GM20000 (cell line): ENCODE data around the gene ADAMTS15.

ENCODE experiments used
- DNase-seq: peaks from one replicate; pipeline ENCODE4 v3.0.0; 2012; ENCODE audit warnings: low spot score
- TF ChIP-seq, protein P1 (sequence below): IDR thresholded peaks from 2 replicates; pipeline ENCODE4 v1.5.1; 2012; ENCODE audit warnings: mild to moderate bottlenecking, control low read depth; ENCODE audit errors: extremely low read depth, missing control alignments

ADAMTS15 gene

DNA sequence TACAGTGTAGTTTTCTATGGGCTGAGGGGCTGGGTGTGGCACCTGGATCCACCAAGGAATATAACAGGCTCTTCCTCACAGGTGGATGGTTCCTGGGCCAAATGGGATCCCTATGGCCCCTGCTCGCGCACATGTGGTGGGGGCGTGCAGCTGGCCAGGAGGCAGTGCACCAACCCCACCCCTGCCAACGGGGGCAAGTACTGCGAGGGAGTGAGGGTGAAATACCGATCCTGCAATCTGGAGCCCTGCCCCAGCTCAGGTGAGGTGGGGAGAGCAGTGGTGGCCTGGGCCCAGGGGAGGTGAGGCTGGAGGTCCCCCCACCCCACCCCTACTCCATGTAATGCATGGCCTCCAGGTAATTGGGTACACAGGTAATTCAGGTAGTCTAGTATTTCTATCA, 20.7 kb downstream of the ADAMTS15 start:
- TF ChIP-seq, protein P1, sequence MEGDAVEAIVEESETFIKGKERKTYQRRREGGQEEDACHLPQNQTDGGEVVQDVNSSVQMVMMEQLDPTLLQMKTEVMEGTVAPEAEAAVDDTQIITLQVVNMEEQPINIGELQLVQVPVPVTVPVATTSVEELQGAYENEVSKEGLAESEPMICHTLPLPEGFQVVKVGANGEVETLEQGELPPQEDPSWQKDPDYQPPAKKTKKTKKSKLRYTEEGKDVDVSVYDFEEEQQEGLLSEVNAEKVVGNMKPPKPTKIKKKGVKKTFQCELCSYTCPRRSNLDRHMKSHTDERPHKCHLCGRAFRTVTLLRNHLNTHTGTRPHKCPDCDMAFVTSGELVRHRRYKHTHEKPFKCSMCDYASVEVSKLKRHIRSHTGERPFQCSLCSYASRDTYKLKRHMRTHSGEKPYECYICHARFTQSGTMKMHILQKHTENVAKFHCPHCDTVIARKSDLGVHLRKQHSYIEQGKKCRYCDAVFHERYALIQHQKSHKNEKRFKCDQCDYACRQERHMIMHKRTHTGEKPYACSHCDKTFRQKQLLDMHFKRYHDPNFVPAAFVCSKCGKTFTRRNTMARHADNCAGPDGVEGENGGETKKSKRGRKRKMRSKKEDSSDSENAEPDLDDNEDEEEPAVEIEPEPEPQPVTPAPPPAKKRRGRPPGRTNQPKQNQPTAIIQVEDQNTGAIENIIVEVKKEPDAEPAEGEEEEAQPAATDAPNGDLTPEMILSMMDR: no peak
- no peak for DNase-seq

DNA sequence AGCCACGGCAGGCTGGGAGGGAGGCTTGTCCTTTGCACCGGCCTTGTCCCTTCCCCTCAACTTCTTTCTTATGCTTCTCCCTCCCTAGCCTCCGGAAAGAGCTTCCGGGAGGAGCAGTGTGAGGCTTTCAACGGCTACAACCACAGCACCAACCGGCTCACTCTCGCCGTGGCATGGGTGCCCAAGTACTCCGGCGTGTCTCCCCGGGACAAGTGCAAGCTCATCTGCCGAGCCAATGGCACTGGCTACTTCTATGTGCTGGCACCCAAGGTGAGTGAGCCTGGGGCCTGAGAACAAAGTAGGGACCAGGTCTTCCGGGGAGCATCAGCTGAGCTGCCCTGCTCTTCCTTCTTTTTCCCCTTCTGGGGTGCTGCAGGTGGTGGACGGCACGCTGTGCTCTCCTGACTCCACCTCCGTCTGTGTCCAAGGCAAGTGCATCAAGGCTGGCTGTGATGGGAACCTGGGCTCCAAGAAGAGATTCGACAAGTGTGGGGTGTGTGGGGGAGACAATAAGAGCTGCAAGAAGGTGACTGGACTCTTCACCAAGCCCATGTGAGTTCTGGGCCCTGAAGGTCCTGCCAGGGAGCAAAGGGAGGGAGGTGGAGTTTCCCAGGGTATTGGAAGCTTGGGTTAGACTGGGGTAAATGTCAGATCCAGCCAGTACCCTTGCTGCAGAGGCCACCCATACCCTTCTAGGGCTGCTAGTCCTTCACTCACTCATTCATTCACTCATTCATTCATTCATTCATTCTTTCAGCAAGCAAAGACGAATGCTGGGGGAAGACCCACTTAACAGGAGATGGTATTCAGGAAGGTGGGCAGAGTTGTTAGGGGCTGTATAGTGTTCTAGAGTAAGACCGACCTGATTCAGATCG, 22.6 kb downstream of the ADAMTS15 start:
- TF ChIP-seq, protein P1: no peak
- no peak for DNase-seq

DNA sequence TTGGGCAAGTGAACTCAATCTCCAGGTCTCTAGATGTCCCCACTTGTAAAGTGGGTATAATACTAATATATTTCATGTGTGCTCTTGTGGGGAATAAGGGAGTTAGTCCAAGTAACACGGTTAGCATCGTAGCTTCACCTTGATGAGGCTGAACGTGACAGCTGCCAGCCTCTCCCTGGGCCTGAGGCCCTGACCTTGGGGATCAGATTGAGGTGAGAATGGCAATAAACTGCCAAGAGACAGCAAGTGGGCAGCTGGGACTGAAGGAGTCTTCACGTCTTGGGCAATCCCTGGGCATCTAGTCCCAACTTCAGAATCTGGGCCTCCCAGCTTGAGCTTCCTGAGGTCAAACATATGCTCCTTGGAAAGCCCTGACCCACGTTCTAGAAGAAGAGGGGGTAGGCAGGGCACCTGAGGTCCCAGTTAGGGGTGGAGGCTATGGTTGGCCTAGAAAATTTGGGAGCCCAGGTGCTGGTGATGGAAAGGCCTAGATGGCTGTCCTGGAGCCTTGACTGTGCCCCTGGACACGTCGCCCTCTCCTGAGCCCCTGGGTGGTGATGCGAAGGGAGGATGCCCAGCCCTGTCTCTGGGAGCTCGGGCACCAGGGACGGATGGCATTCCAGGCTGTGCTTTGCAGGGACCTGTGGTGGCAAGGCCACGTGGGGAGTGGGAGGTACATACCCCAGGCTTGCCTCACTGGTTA, 23.4 kb downstream of the ADAMTS15 start:
- TF ChIP-seq, protein P1: no peak
- no peak for DNase-seq

DNA sequence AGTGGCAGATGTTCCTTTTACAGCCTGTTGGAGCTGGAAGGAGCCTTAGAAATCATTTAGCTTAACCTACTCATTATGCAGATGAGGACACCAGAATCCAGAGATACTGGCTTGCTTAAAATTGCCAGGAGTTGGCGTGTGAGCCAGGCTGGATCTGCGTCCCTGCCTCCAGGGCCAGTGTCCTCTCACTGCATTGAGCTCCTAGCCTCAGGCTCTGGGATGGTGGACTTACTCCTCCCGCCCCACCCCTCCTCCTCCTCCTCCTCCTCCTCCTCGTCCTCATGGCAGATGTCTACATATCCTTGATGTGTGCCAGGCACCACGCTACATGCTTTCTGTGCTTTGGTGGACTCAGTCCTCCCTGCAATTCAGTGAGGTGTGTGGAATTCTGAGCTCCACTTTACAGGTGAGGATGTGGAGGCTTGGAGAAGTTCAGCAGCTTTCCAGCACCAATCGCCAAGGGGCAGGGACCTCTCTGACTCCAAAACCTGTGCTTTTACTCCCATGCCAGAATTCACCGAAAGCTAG, 24.1 kb downstream of the ADAMTS15 start:
- no peak for DNase-seq
- TF ChIP-seq, protein P1: no peak

DNA sequence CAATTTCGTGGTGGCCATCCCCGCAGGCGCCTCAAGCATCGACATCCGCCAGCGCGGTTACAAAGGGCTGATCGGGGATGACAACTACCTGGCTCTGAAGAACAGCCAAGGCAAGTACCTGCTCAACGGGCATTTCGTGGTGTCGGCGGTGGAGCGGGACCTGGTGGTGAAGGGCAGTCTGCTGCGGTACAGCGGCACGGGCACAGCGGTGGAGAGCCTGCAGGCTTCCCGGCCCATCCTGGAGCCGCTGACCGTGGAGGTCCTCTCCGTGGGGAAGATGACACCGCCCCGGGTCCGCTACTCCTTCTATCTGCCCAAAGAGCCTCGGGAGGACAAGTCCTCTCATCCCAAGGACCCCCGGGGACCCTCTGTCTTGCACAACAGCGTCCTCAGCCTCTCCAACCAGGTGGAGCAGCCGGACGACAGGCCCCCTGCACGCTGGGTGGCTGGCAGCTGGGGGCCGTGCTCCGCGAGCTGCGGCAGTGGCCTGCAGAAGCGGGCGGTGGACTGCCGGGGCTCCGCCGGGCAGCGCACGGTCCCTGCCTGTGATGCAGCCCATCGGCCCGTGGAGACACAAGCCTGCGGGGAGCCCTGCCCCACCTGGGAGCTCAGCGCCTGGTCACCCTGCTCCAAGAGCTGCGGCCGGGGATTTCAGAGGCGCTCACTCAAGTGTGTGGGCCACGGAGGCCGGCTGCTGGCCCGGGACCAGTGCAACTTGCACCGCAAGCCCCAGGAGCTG, 24.8 kb downstream of the ADAMTS15 start:
- TF ChIP-seq, protein P1: no peak
- DNase-seq: no peak

DNA sequence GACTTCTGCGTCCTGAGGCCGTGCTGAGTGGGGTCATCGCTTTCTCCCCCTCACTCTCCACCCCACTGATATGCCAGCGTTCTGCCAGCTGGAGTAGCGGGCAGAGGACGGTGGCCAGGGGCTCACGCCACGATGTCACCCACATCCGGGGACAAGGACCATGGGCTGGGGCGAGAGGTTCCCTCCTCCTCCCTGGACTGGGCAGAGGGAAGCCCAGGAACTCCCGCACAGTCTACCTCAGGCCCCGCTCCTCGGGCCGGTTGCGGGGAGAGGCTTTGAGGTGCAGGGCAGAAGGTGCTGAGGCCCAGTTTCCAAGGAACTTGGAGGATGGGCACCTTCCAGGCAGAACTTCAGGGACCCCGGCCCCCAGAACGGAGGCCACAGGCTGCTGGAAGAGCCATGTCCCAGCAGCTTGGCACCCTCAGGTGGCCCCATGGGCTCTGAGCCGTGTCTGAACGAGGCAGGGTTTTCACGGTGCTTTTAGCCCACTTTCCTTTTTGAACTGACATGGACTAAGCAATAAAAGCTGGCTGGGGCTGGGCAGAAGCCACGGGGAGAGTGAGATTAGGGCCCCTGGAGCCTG, 25.4 kb downstream of the ADAMTS15 start:
- no peak for DNase-seq
- TF ChIP-seq, protein P1: no peak
